ENCODE measurements around the gene COP1.
"Not testable (repeated sequence)": the region's sequence is repeated elsewhere in the genome, so short reads cannot be mapped to it uniquely, and the experiment has no call there.

DNA sequence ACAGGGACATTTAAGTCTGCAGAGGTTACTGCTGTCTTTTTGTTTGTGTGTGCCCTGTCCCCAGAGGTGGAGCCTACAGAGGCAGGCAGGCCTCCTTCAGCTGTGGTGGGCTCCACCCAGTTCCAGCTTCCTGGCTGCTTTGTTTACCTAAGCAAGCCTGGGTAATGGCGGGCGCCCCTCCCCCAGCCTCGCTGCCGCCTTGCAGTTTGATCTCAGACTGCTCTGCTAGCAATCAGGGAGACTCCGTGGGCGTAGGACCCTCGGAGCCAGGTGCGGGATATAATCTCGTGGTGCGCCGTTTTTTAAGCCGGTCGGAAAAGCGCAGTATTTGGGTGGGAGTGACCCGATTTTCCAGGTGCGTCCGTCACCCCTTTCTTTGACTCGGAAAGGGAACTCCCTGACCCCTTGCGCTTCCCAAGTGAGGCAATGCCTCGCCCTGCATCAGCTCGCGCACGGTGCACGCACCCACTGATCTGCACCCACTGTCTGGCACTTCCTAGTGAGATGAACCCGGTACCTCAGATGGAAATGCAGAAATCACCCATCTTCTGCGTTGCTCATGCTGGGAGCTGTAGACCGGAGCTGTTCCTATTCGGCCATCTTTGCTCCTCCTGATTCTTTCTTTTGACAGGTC lies 199.2 kb downstream of the COP1 start:
- TF ChIP-seq PHF8 (conservative IDR thresholded peaks at IDR 0.05; ENCODE audit: low read depth, low read length); EZH2 (IDR thresholded peaks at IDR 0.05; ENCODE audit: low read depth, low read length, severe bottlenecking); RAD21 (IDR thresholded peaks at IDR 0.05 in 1 of 2, conservative IDR thresholded peaks at IDR 0.05 in 1 of 2; ENCODE audit: low read depth in 2 of 2, low read length in 2 of 2); CEBPB (IDR thresholded peaks at IDR 0.05; ENCODE audit: low read depth, low read length); SIN3A (conservative IDR thresholded peaks at IDR 0.05 in 1 of 2, IDR thresholded peaks at IDR 0.05 in 1 of 2; ENCODE audit: low read depth in 1 of 2, low read length in 2 of 2); POLR2A (IDR thresholded peaks at IDR 0.05; ENCODE audit: control extremely low read depth in 1 of 2, low read depth in 2 of 2, low read length in 2 of 2): not testable (repeated sequence)
- TF ChIP-seq, protein P1, sequence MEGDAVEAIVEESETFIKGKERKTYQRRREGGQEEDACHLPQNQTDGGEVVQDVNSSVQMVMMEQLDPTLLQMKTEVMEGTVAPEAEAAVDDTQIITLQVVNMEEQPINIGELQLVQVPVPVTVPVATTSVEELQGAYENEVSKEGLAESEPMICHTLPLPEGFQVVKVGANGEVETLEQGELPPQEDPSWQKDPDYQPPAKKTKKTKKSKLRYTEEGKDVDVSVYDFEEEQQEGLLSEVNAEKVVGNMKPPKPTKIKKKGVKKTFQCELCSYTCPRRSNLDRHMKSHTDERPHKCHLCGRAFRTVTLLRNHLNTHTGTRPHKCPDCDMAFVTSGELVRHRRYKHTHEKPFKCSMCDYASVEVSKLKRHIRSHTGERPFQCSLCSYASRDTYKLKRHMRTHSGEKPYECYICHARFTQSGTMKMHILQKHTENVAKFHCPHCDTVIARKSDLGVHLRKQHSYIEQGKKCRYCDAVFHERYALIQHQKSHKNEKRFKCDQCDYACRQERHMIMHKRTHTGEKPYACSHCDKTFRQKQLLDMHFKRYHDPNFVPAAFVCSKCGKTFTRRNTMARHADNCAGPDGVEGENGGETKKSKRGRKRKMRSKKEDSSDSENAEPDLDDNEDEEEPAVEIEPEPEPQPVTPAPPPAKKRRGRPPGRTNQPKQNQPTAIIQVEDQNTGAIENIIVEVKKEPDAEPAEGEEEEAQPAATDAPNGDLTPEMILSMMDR (IDR thresholded peaks at IDR 0.05; ENCODE audit: control extremely low read depth in 1 of 3, insufficient read depth in 1 of 3, low read depth in 1 of 3, low read length in 3 of 3), result not testable (repeated sequence)
